Left lung (tissue), 10 donors: ENCODE measurements around the gene SLC39A10. TPM values are rescaled to one million over a fixed set of nuclear protein-coding genes. Genes with fewer than 3 reads are reported as not detected.

Experiments
- ATAC-seq: fragments of 200-7000 bp; cut with Tn5 transposase; one replicate; pipeline ENCODE4 v1.9.1; 2020; ENCODE audit warnings: moderate library complexity
- DNase-seq, 4 donors: peaks; one replicate each; pipeline ENCODE4 v3.0.0-alpha.2; 2013 to 2020
- H3K27ac ChIP-seq, 2 donors: fragments of 200-600 bp; sonication (generic) in 1 of 2; one replicate each; pipeline versions ENCODE4 v1.5.0 to v1.8.0; 2020 to 2021
- H3K27me3 ChIP-seq, 2 donors: fragments of 200-600 bp; sonication (generic) in 1 of 2; one replicate each; pipeline versions ENCODE4 v1.5.0 to v1.8.0; 2020 to 2021
- H3K36me3 ChIP-seq, 2 donors: fragments of 200-600 bp; sonication (generic) in 1 of 2; one replicate each; pipeline versions ENCODE4 v1.5.0 to v1.8.0; 2020 to 2021
- H3K4me1 ChIP-seq, 2 donors: fragments of 200-600 bp; one replicate each; pipeline ENCODE4 v1.8.0; 2021
- H3K4me3 ChIP-seq, 2 donors: fragments of 200-600 bp; sonication (generic) in 1 of 2; one replicate each; pipeline versions ENCODE4 v1.5.0 to v1.8.0; 2020 to 2021; ENCODE audit warnings: mild to moderate bottlenecking in 1 of 2
- H3K9me3 ChIP-seq, 2 donors: fragments of 200-600 bp; sonication (generic) in 1 of 2; one replicate each; pipeline versions ENCODE4 v1.5.0 to v1.8.0; 2020 to 2021
- intact Hi-C, 2 donors: fragments of 100-400 bp; cut with DNase I; formaldehyde crosslinking; loops; one replicate each; pipeline versions ENCODE4 v1.11.2 to v1.14.2; 2022
- polyA plus RNA-seq, 6 donors: library from polyadenylated mRNA; unstranded; fragments of 120-200 nt; gene quantifications; one replicate each; pipeline ENCODE4 v1.2.1, GENCODE V29; 2013; ENCODE audit not compliant: insufficient read length in 6 of 6
- total RNA-seq, 2 donors: library from RNA; stranded (reverse); fragmentation: NEBNext Ultra II Directional; extraction: Animal tissue kit (Norgen Biotek cat#: 25700); gene quantifications; one replicate each; pipeline ENCODE4 v1.2.1, GENCODE V29; 2021
- TF ChIP-seq, protein P1 (sequence below), 2 donors: fragments of 200-600 bp; sonication (generic) in 1 of 2; IDR thresholded peaks; one replicate each; pipeline versions ENCODE4 v1.5.0 to v1.8.0; 2021; ENCODE audit warnings: antibody characterized with exemption in 2 of 2
- donor health status: DM: no; HTN: yes; CAD: no.
- donor health status: DM: no; HTN: no; CAD: no.

Gene SLC39A10
- total and polyA plus RNA-seq, 8 donors, result 25.7 to 58.8 (median 42.3) TPM

GRCh38 chr2:195675783-195676427, 18.9 kb downstream of the SLC39A10 start:
- H3K9me3 ChIP-seq, result no peaks in the 10 kb centered on the region
- intact Hi-C loops, result no loop called here
- no peaks in the 10 kb centered on the region for H3K27me3 ChIP-seq
- TF ChIP-seq, protein P1, sequence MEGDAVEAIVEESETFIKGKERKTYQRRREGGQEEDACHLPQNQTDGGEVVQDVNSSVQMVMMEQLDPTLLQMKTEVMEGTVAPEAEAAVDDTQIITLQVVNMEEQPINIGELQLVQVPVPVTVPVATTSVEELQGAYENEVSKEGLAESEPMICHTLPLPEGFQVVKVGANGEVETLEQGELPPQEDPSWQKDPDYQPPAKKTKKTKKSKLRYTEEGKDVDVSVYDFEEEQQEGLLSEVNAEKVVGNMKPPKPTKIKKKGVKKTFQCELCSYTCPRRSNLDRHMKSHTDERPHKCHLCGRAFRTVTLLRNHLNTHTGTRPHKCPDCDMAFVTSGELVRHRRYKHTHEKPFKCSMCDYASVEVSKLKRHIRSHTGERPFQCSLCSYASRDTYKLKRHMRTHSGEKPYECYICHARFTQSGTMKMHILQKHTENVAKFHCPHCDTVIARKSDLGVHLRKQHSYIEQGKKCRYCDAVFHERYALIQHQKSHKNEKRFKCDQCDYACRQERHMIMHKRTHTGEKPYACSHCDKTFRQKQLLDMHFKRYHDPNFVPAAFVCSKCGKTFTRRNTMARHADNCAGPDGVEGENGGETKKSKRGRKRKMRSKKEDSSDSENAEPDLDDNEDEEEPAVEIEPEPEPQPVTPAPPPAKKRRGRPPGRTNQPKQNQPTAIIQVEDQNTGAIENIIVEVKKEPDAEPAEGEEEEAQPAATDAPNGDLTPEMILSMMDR (IDR thresholded peaks at IDR 0.05), result no peak
- ATAC-seq (no peak), DNase-seq (no peak)
- peaks cover 0 to 11% of the 10 kb centered on the region in 2 donors for H3K36me3 ChIP-seq
- H3K4me3 ChIP-seq, result no peak overlapping the region
- H3K4me1 ChIP-seq, result no peaks in the 10 kb centered on the region
- H3K27ac ChIP-seq, result no peak overlapping the region

GRCh38 chr2:195677290-195677689, 20.3 kb downstream of the SLC39A10 start:
- H3K36me3 ChIP-seq, result peaks cover 0 to 16% of the 10 kb centered on the region in 2 donors
- no peaks in the 10 kb centered on the region for H3K4me1 ChIP-seq
- no peaks in the 10 kb centered on the region for H3K9me3 ChIP-seq
- no peak for DNase-seq
- H3K4me3 ChIP-seq, result no peak overlapping the region
- TF ChIP-seq, protein P1 (IDR thresholded peaks at IDR 0.05), result no peak
- no peaks in the 10 kb centered on the region for H3K27me3 ChIP-seq
- no peak for ATAC-seq
- intact Hi-C loops, result no loop called here
- H3K27ac ChIP-seq, result no peak overlapping the region

- no peak for DNase-seq
- Histone ChIP-seq H3K27ac (no peak overlapping the region), H3K4me3 (no peak overlapping the region), H3K27me3 (no peaks in the 10 kb centered on the region), H3K36me3 (peaks cover 0 to 16% of the 10 kb centered on the region in 2 donors), H3K4me1 (no peaks in the 10 kb centered on the region), H3K9me3 (no peaks in the 10 kb centered on the region)
- no peak for ATAC-seq
- TF ChIP-seq, protein P1 (IDR thresholded peaks at IDR 0.05), result no peak
- intact Hi-C loops, result no loop called here
Measured at GRCh38 chr2:195677884-195678283, 20.9 kb downstream of the SLC39A10 start.

DNA sequence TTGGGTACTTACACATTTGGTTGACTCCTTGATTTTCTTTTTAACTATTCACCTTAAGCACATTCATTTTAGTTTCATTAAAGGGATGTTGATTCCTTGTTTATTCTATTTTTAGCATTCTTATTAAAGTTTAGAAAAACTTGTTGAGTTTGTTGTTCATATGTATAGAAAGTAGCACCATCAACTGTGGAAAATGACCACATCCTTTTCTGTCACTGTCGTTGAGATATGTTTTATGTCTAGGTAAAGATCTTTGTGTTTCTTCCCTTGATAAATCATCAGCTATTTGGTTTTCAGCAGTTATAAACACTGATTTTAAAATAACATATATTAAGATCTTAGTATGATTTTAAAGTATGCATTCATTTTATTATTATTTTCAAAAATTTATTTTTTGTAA, 25.1 kb downstream of the SLC39A10 start:
- TF ChIP-seq, protein P1 (IDR thresholded peaks at IDR 0.05), result no peak
- ATAC-seq (no peak), DNase-seq (no peak)
- no peaks in the 10 kb centered on the region for H3K27me3 ChIP-seq
- no peak overlapping the region for H3K4me3 ChIP-seq
- H3K9me3 ChIP-seq, result no peaks in the 10 kb centered on the region
- no peaks in the 10 kb centered on the region for H3K4me1 ChIP-seq
- no peak overlapping the region for H3K27ac ChIP-seq
- peaks cover 0 to 16% of the 10 kb centered on the region in 2 donors for H3K36me3 ChIP-seq
- intact Hi-C loops, result no loop called here

- TF ChIP-seq, protein P1 (IDR thresholded peaks at IDR 0.05), result no peak
- intact Hi-C loops, result no loop called here
- Histone ChIP-seq H3K4me1 (no peaks in the 10 kb centered on the region), H3K9me3 (no peaks in the 10 kb centered on the region), H3K27me3 (no peaks in the 10 kb centered on the region), H3K4me3 (no peak overlapping the region), H3K36me3 (peaks cover 0 to 16% of the 10 kb centered on the region in 2 donors), H3K27ac (no peak overlapping the region)
- ATAC-seq, result no peak
- DNase-seq, result no peak
Measured at GRCh38 chr2:195683174-195683573, 26.1 kb downstream of the SLC39A10 start.
